ENCODE results near the gene SLC3A2. TPM values are rescaled to one million over a fixed set of nuclear protein-coding genes. Genes with fewer than 3 reads are reported as not detected.

Gene SLC3A2
- total RNA-seq, 6 experiments from 2014 or later = 39.8 to 106 (median 63.0) TPM

- intact Hi-C loops (cut with DNase I) = no loop called here
- Histone ChIP-seq H3K4me3 (no peak overlapping the region), H3K27me3 (no peaks in the 10 kb centered on the region), H3K36me3 (no peaks in the 10 kb centered on the region), H3K4me1 (no peaks in the 10 kb centered on the region), H3K9me3 (no peaks in the 10 kb centered on the region), H3K27ac (no peak overlapping the region)
- DNase-seq = no peak
- WGBS (ENCODE audit: insufficient coverage, low coverage, low lambda C conversion rate, missing lambda C conversion rate) = 62% methylated on average over 2 of the region's 2 CpGs
- ATAC-seq = no peak
- no peak for TF ChIP-seq CTCF (IDR thresholded peaks at IDR 0.05)
Observed at GRCh38 chr11:62897311-62897710, 16.6 kb downstream of the SLC3A2 start.

GRCh38 chr11:62898027-62898426 lies 17.3 kb downstream of the SLC3A2 start:
- Histone ChIP-seq H3K36me3 (no peaks in the 10 kb centered on the region), H3K27me3 (no peaks in the 10 kb centered on the region), H3K27ac (no peak overlapping the region), H3K4me3 (no peak overlapping the region), H3K9me3 (no peaks in the 10 kb centered on the region), H3K4me1 (no peaks in the 10 kb centered on the region)
- DNase-seq (no peak), ATAC-seq (no peak)
- TF ChIP-seq CTCF (IDR thresholded peaks at IDR 0.05) (no peak), POLR2A (IDR thresholded peaks at IDR 0.05) (no peak)
- intact Hi-C loops (cut with DNase I) = no loop called here

GRCh38 chr11:62902932-62903331 lies 22.2 kb downstream of the SLC3A2 start:
- ATAC-seq (no peak), DNase-seq (no peak)
- Histone ChIP-seq H3K27ac (no peak overlapping the region), H3K4me3 (no peak overlapping the region), H3K27me3 (no peaks in the 10 kb centered on the region), H3K4me1 (no peaks in the 10 kb centered on the region), H3K9me3 (no peaks in the 10 kb centered on the region), H3K36me3 (no peaks in the 10 kb centered on the region)
- intact Hi-C loops (cut with DNase I) = no loop called here
- no peak for TF ChIP-seq CTCF (IDR thresholded peaks at IDR 0.05)
- TF ChIP-seq POLR2A (IDR thresholded peaks at IDR 0.05) = no peak
- WGBS (ENCODE audit: insufficient coverage, low coverage, low lambda C conversion rate, missing lambda C conversion rate) = 39% methylated on average over 1 of the region's 1 CpG

- peak in 3 of 4 donors; percentile 24 to 38 (median 35) for ATAC-seq
- no peaks in the 10 kb centered on the region for H3K9me3 ChIP-seq
- H3K4me3 ChIP-seq = no peak overlapping the region
- no peak for DNase-seq
- 18% methylated on average over 3 of the region's 3 CpGs for WGBS (ENCODE audit: insufficient coverage, low coverage, low lambda C conversion rate, missing lambda C conversion rate)
- no peak overlapping the region for H3K27ac ChIP-seq
- no peak for TF ChIP-seq CTCF (IDR thresholded peaks at IDR 0.05)
- no peak for TF ChIP-seq POLR2A (IDR thresholded peaks at IDR 0.05)
- H3K4me1 ChIP-seq = no peaks in the 10 kb centered on the region
- no peaks in the 10 kb centered on the region for H3K36me3 ChIP-seq
- intact Hi-C loops (cut with DNase I) = loop anchor here in 1 of 2 donors (5.0 kb wide), 1 partner anchor 112 kb away; the partner anchor contains the start of gene SLC22A8
- no peaks in the 10 kb centered on the region for H3K27me3 ChIP-seq
Observed at GRCh38 chr11:62905296-62905695, 24.6 kb downstream of the SLC3A2 start.
